ENCODE results near the gene APBA1.

DNA sequence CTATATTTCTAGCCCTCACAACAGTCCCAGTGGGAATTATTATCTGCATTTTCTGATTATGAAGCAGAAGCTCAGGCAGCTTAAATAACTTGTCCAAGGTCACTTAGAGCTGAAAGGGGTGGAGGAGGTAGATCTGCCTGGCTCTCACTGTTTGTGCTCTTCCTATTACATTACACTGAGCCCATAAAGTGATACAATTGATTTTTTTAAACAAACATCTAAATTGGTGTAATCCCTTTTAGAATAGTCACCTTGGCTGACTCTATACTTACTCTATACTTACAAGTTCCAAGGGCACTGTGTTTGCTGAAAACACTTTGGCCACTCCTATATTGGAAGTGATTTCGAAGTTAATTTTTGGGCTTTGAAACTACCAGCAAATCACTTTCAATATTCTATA is 144.7 kb downstream of the APBA1 start:
- TF ChIP-seq, protein P1, sequence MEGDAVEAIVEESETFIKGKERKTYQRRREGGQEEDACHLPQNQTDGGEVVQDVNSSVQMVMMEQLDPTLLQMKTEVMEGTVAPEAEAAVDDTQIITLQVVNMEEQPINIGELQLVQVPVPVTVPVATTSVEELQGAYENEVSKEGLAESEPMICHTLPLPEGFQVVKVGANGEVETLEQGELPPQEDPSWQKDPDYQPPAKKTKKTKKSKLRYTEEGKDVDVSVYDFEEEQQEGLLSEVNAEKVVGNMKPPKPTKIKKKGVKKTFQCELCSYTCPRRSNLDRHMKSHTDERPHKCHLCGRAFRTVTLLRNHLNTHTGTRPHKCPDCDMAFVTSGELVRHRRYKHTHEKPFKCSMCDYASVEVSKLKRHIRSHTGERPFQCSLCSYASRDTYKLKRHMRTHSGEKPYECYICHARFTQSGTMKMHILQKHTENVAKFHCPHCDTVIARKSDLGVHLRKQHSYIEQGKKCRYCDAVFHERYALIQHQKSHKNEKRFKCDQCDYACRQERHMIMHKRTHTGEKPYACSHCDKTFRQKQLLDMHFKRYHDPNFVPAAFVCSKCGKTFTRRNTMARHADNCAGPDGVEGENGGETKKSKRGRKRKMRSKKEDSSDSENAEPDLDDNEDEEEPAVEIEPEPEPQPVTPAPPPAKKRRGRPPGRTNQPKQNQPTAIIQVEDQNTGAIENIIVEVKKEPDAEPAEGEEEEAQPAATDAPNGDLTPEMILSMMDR (IDR thresholded peaks at IDR 0.05), result no peak
- no peak for TF ChIP-seq EZH2 (IDR thresholded peaks at IDR 0.05; ENCODE audit: borderline replicate concordance, insufficient read depth, low read depth, low read length, poor library complexity, severe bottlenecking)

Measured in B cell (primary cell).